ENCODE measurements around the gene MARCO. TPM values are rescaled to one million over a fixed set of nuclear protein-coding genes. Genes with fewer than 3 reads are reported as not detected.
A peak's percentile ranks its signal among the peaks of the same experiment; 100 is the strongest.

Gene MARCO
- total and polyA plus RNA-seq, 10 of the 15 experiments (the other 5 are each of a cell fraction or from before 2014, with no cell fraction given), result 0.13 to 0.67 (median 0.32) TPM; not detected in 5

GRCh38 chr2:118988706-118989105 is 46.7 kb downstream of the MARCO start:
- Histone ChIP-seq H4K20me1 (ENCODE audit: control insufficient read depth, insufficient read depth) (no peaks in the 10 kb centered on the region), H2AFZ (ENCODE audit: control insufficient read depth, low read depth, low read length) (no peak overlapping the region), H3K79me2 (ENCODE audit: control insufficient read depth, insufficient read depth, low read length) (no peaks in the 10 kb centered on the region), H3K27ac (ENCODE audit: control insufficient read depth, insufficient read depth) (no peak overlapping the region), H3K36me3 (ENCODE audit: control insufficient read depth in 2 of 2, insufficient read depth in 2 of 2, low read length in 1 of 2) (no peaks in the 10 kb centered on the region), H3K27me3 (replicated peaks in 1 of 2; ENCODE audit: control insufficient read depth in 2 of 2, insufficient read depth in 2 of 2, low read length in 1 of 2) (no peaks in the 10 kb centered on the region), H3K4me3 (no peak overlapping the region), H3K4me1 (ENCODE audit: control insufficient read depth, insufficient read depth, low read length) (no peaks in the 10 kb centered on the region), H3K9ac (ENCODE audit: control insufficient read depth, insufficient read depth, low read length) (no peak overlapping the region), H3K9me3 (replicated peaks; ENCODE audit: control insufficient read depth, insufficient read depth, low read length) (no peaks in the 10 kb centered on the region), H3K4me2 (ENCODE audit: control insufficient read depth, insufficient read depth) (no peak overlapping the region)
- intact Hi-C loops (cut with micrococcal nuclease; ENCODE audit: unreplicated experiment), result no loop called here
- ATAC-seq, result no peak
- peak; percentile 31 for FAIRE-seq
- ChIA-PET CTCF (interaction anchor here (0.8 kb wide), 1 partner anchor 766 kb away, joined by 3 read pairs; no protein-coding TSS in a partner anchor), POLR2A (interaction anchor here (1.1 kb wide), 1 partner anchor 46 kb away, joined by 3 read pairs; the partner anchor contains the start of gene MARCO), RAD21 (ENCODE audit: unreplicated experiment) (interaction anchor here (1.4 kb wide), 1 partner anchor 16 kb away, joined by 5 read pairs; no protein-coding TSS in a partner anchor), SMC1A (ENCODE audit: uncharacterized antibody, unreplicated experiment) (interaction anchor here (0.6 kb wide), 1 partner anchor 367 kb away, joined by 3 read pairs; no protein-coding TSS in a partner anchor)
- 68% methylated on average over 5 of the region's 5 CpGs for WGBS (ENCODE audit: insufficient coverage, insufficient replicate concordance, low lambda C conversion rate, missing lambda C conversion rate)
- no peak for TF ChIP-seq ZBED1 (IDR thresholded peaks at IDR 0.05; ENCODE audit: borderline replicate concordance)
- no peak for TF ChIP-seq TARDBP (IDR thresholded peaks at IDR 0.05; ENCODE audit: borderline replicate concordance)
- no peak for TF ChIP-seq GATAD2B (conservative IDR thresholded peaks at IDR 0.05; ENCODE audit: low read depth)
- TF ChIP-seq JUND (IDR thresholded peaks at IDR 0.05; ENCODE audit: low read depth, low read length), result no peak
- TF ChIP-seq, protein P1, sequence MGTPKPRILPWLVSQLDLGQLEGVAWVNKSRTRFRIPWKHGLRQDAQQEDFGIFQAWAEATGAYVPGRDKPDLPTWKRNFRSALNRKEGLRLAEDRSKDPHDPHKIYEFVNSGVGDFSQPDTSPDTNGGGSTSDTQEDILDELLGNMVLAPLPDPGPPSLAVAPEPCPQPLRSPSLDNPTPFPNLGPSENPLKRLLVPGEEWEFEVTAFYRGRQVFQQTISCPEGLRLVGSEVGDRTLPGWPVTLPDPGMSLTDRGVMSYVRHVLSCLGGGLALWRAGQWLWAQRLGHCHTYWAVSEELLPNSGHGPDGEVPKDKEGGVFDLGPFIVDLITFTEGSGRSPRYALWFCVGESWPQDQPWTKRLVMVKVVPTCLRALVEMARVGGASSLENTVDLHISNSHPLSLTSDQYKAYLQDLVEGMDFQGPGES (IDR thresholded peaks at IDR 0.05), result no peak
- no peak for TF ChIP-seq POU2F2 (IDR thresholded peaks at IDR 0.05; ENCODE audit: borderline replicate concordance, low read depth, low read length)
- no peak for DNase-seq (ENCODE audit: low read depth, low spot score)
- in situ Hi-C loops (cut with MboI), result no loop called here
- BruUV-seq (replicated peaks), result no TSS peak

DNA sequence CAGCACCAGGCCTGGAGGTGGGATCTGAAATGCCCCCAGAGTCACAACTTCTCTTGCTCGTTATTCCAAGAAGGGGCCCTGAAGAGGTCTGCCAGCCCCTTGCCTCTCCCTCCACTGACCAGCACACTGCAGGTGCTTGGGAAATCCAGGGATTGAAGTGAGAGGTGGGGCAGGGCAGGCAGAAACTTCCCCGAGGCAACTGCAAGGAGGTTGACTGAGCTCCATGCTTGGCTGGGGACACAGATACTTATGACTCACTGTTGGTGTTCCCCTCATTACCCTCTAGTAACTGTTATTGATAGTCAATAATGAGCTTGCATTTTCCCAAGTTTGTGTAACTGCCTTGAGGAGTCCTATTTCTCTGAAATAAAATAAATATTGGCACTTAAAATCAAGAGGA is 47.5 kb downstream of the MARCO start:
- no TSS peak for BruUV-seq (replicated peaks)
- Histone ChIP-seq H3K27ac (ENCODE audit: control insufficient read depth, insufficient read depth) (no peak overlapping the region; the same call in 1 of the 2 replicates), H3K27me3 (replicated peaks in 1 of 2; ENCODE audit: control insufficient read depth in 2 of 2, insufficient read depth in 2 of 2, low read length in 1 of 2) (no peaks in the 10 kb centered on the region), H2AFZ (ENCODE audit: control insufficient read depth, low read depth, low read length) (no peak overlapping the region), H3K9ac (ENCODE audit: control insufficient read depth, insufficient read depth, low read length) (no peak overlapping the region), H3K4me2 (ENCODE audit: control insufficient read depth, insufficient read depth) (no peak overlapping the region), H3K4me3 (no peak overlapping the region), H3K79me2 (ENCODE audit: control insufficient read depth, insufficient read depth, low read length) (no peaks in the 10 kb centered on the region), H3K4me1 (ENCODE audit: control insufficient read depth, insufficient read depth, low read length) (no peaks in the 10 kb centered on the region), H4K20me1 (ENCODE audit: control insufficient read depth, insufficient read depth) (no peaks in the 10 kb centered on the region), H3K9me3 (replicated peaks; ENCODE audit: control insufficient read depth, insufficient read depth, low read length) (no peaks in the 10 kb centered on the region), H3K36me3 (ENCODE audit: control insufficient read depth in 2 of 2, insufficient read depth in 2 of 2, low read length in 1 of 2) (no peaks in the 10 kb centered on the region)
- ChIA-PET POLR2A (interaction anchor here (1.1 kb wide), 1 partner anchor 47 kb away, joined by 3 read pairs; the partner anchor contains the start of gene MARCO), RAD21 (ENCODE audit: unreplicated experiment) (interaction anchor here (1.4 kb wide), 1 partner anchor 15 kb away, joined by 5 read pairs; no protein-coding TSS in a partner anchor), SMC1A (ENCODE audit: uncharacterized antibody, unreplicated experiment) (interaction anchor here (0.7 kb wide), 1 partner anchor 49 kb away, joined by 3 read pairs; no protein-coding TSS in a partner anchor), CTCF (interaction anchor here (0.8 kb wide), 1 partner anchor 767 kb away, joined by 3 read pairs; no protein-coding TSS in a partner anchor)
- intact Hi-C loops (cut with micrococcal nuclease; ENCODE audit: unreplicated experiment) (no loop called here), in situ Hi-C loops (cut with MboI) (no loop called here)
- 0% methylated on average over 2 of the region's 2 CpGs for WGBS (ENCODE audit: insufficient coverage, insufficient replicate concordance, low lambda C conversion rate, missing lambda C conversion rate)
- FAIRE-seq (no peak), DNase-seq (ENCODE audit: low read depth, low spot score) (no peak), ATAC-seq (peak; percentile 77)
- no peak for TF ChIP-seq POLR2A (IDR thresholded peaks at IDR 0.05; ENCODE audit: low read depth, low read length)
- TF ChIP-seq POLR2AphosphoS5 (IDR thresholded peaks at IDR 0.05; ENCODE audit: low read length), result no peak
- TF ChIP-seq BCL11A (IDR thresholded peaks at IDR 0.05; ENCODE audit: low read depth, low read length), result peak; percentile 25; the same call in 1 of the 2 replicates
- TF ChIP-seq MXI1 (IDR thresholded peaks at IDR 0.05; ENCODE audit: low read depth, low read length), result no peak
- no peak for TF ChIP-seq BMI1 (IDR thresholded peaks at IDR 0.05; ENCODE audit: borderline replicate concordance)
- no peak for TF ChIP-seq GABPA (IDR thresholded peaks at IDR 0.05; ENCODE audit: low read depth)
- no peak for TF ChIP-seq NR2C1 (IDR thresholded peaks at IDR 0.05)
- no peak for TF ChIP-seq ZNF24 (IDR thresholded peaks at IDR 0.05)
- no peak for TF ChIP-seq NFYA (IDR thresholded peaks at IDR 0.05; ENCODE audit: borderline replicate concordance, low read depth, low read length)
- peak; percentile 64; the same call in 1 of the 2 replicates for TF ChIP-seq PAX5 (IDR thresholded peaks at IDR 0.05; ENCODE audit: borderline replicate concordance, low read depth, low read length)
- no peak for TF ChIP-seq USF1 (IDR thresholded peaks at IDR 0.05; ENCODE audit: borderline replicate concordance, extremely low read length, insufficient read depth, low read depth, low read length)
- no peak for TF ChIP-seq WRNIP1 (IDR thresholded peaks at IDR 0.05; ENCODE audit: borderline replicate concordance, low read depth, low read length)
